Measurements from ENCODE around the gene COTL1.

COTL1 gene

DNA sequence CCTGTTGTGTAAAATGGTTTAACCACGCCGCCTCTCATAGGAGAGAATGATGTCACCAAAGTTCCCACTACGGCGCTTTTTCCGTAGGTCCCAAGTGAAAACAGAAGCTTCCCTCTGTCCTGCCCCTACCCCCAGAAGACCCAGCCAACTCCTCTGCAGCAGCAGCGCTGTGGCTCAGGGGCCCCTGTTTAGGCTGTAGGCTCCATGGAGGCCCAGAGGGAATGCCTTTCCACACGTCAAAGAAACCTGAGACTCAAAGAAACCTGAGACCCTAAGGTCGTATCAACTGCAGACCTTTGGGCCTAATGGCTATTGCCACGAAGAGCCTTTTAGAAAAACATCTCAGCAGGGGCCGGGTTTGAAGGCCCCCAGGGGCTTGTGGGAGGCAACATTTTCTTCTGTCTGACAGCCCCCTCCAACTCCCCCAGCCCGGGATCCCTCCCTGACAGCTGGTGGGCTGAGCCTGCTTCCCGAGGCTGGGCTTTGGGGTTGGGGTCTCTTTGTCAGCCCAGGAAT, 70.3 kb downstream of the COTL1 start:
- no peak for DNase-seq

GRCh38 chr16:84546669-84547545, 71.0 kb downstream of the COTL1 start:
- no peak for DNase-seq

DNA sequence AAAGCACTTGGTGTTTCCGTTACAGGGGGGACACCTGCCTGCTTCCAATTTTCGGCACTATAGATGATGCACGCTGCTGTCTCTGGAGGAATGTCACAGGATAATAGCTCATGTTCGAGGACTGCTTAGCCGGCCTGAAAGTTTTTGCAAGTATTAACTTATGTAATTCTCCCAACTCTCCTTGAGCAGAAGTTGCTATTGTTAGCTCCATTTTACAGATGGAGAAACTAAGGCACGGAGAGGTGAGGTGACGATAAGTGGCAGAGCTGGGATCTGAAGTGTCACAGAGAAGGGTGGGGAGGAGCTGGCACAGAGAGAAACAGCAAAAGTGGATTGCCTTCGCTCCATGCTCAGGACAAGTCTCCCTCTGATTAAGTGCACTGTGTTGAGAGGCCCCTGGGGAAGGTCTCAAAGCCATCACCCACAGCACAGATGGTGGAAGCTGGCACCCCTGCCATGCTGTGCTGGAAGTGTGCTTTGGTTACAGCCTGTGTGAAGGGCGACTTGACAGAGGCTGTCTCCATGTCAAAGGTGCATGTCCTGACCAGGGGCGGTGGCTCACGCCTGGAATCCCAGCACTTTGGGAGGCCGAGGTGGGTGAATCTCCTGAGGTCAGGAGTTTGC, 72.7 kb downstream of the COTL1 start:
- DNase-seq = no peak

- peak; percentile 4 for DNase-seq
Observed at GRCh38 chr16:84544031-84544773, 73.7 kb downstream of the COTL1 start.

- DNase-seq = no peak
Observed at GRCh38 chr16:84543253-84543652, 74.6 kb downstream of the COTL1 start.

- no peak for DNase-seq
Observed at GRCh38 chr16:84541999-84542817, 75.7 kb downstream of the COTL1 start.

GRCh38 chr16:84540194-84540593, 77.7 kb downstream of the COTL1 start:
- DNase-seq = no peak

DNA sequence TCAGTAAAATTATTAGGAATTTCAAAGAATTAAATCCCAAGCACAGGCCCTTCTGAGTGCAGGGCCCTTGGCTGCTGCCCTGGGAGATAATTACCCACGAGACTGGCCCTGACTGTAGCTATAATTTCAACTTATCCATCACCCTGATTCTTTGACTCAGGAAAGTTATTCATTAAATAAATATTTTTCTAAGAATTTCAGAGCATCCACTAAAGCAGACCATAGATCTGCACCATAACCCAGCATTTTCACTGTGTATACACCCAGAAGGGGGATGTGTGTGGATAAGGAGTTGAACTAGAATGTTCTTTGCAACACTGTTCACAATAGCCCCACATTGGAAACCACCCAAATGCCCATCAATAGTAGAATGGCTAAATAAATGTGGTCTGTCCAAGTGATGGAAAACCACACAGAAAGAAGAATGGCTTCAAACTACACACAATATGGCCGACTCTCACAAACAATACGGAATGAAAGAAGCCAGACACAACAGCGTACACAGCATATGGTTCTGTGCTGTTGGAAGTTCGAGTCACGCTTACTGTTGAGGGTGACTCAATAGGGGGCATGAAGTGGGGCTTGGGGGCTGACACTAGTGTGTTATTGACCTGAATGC, 79.5 kb downstream of the COTL1 start:
- DNase-seq = no peak

GRCh38 chr16:84537491-84538151, 80.3 kb downstream of the COTL1 start:
- DNase-seq = no peak

GRCh38 chr16:84535851-84536250, 82.0 kb downstream of the COTL1 start:
- no peak for DNase-seq

DNA sequence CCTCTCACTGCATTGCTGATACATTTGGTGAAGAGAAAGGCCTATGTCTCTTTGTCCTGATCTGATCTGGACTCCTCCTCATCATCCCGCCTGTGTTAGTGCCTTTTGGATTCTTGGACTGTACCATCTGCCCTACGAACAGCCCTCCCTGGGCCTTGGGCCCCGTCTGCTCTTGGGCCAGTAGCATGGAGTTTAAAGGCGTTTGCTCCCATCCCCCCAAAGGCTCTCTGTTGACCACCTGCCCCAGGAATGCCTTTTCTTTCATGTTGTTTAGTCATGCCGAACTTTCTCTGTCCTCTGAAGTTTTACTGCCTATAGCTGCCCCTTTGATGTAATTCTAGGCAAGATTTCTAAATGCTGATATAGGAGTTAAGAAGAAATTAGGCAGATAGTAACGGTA, 82.5 kb downstream of the COTL1 start:
- no peak for DNase-seq

GRCh38 chr16:84534815-84535214, 83.1 kb downstream of the COTL1 start:
- no peak for DNase-seq

- DNase-seq = no peak
Observed at GRCh38 chr16:84532855-84533486, 84.9 kb downstream of the COTL1 start.

DNA sequence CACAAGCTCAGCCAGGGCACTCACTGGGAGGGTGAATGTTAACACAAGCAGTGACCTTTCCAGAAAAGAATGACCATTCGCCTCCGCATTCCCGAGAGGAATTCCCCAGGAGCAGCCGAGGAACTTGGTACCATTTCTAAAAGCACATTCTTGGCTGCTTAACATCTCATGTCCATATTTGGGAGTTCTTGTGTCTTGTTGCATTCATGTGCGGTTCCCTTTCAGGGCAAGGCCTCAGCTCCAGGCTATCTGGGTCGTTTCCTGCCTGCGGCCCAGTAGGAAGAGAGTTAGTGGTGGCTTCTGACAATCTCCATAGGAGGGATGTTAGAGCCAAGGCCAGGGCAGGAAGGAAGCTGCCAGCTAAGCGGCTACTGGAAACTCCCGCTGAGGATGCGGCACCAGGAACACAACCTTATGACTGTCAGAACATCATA, 85.6 kb downstream of the COTL1 start:
- DNase-seq = no peak

DNA sequence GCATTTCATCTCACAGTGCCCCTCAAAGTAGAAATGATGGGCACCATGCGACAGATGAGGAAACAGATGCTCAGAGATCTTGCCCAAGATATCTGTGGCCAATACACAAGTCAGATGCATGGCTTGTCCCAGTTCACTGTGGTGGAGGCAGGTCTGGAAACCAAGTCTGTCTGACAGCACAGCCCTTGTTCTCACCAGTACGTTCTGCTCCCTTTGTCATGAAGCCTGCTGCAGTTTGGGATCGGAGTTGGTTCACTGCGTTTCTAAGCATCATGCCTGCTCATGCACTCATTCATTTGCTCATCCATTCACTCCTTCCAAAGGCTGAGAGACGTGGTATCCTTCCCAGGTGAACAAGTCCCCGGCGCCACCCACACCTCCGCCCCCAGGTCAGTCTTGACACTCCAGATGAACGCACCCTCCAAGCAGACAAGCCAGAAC, 86.2 kb downstream of the COTL1 start:
- DNase-seq = no peak

GRCh38 chr16:84530590-84530989, 87.3 kb downstream of the COTL1 start:
- no peak for DNase-seq

- no peak for DNase-seq
Observed at GRCh38 chr16:84529607-84530006, 88.3 kb downstream of the COTL1 start.

DNA sequence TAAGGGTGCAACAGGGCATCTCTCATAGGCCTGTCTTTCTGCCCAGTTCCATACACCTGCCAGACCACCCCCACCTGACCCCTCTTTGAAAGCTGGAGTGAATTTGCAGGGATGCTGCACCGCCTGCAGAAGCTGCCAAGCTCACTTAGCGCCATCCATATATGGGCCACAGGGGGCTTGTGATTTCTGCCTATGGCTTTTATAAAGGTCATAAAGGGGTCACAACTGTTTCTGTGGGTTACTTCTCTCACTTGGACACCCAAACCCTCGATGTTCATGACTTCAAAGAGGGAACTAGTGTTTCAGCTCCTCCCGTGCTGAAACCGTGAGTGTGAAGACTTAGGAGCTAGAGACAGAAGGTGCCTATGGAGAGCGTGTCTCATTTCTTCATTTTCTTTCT, 89.6 kb downstream of the COTL1 start:
- DNase-seq = no peak

GRCh38 chr16:84527532-84528269, 90.2 kb downstream of the COTL1 start:
- DNase-seq = no peak
